GM18517 (cell line): ENCODE data around the gene FBN1.

Source experiments
- ATAC-seq: cut with Tn5 transposase; IDR thresholded peaks from one replicate; pipeline ENCODE4 v1.9.1; 2021; ENCODE audit warnings: mild to moderate bottlenecking, moderate library complexity; ENCODE audit not compliant: unreplicated experiment

FBN1 gene

DNA sequence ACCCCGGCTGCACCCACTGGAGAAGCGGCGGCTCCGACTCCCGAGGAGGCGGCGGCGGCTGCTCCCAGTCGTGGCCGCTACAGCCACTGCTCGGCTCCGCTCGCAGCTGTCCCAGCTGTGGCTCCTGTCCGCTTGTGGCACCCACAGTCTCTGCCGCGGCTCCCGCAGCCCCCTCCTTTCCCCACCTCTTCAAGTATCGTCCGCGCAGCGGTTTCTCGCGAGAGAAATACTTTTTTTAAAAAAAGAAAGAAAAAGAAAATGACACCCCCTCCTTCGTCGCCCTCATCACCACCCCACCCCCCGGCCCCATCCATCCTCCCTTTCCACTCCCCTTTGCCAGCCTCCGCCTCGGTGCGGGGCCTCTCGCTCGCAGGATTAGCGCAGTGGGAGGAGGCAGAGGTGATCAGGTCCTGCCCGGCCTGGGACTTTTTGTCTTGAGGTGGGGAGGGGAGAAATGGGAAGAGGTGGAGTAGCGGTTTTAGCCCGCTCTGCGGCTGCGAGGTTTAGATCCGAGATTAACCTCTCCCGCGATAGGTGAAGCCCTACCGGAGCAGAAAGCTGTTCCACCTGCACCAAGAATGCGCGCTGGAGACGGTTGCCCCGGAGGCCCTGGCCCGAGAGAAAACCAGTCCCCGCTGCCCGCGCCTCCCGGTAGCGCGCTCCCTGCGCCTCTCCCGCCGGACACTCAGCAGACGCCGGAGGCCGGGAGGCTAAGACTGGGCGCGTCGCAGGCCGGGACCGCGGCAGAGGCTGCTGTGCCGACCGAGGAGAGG is at the start of gene FBN1:
Gene FBN1 (minus strand): TSS at position 152 of the 773 bp plus-strand sequence. CDS start 940 bp downstream, outside the sequence.
- peak; percentile 50 for ATAC-seq

- no peak for ATAC-seq
Observed at GRCh38 chr15:48693484-48693883, 48.0 kb upstream of the FBN1 start.

- ATAC-seq, result no peak
Observed at GRCh38 chr15:48688493-48688892, 43.0 kb upstream of the FBN1 start.

- ATAC-seq, result no peak
Observed at GRCh38 chr15:48683991-48684765, 38.7 kb upstream of the FBN1 start.

- ATAC-seq, result no peak
Observed at GRCh38 chr15:48682942-48683651, 37.6 kb upstream of the FBN1 start.

GRCh38 chr15:48681353-48681752 is 35.8 kb upstream of the FBN1 start:
- ATAC-seq, result no peak

DNA sequence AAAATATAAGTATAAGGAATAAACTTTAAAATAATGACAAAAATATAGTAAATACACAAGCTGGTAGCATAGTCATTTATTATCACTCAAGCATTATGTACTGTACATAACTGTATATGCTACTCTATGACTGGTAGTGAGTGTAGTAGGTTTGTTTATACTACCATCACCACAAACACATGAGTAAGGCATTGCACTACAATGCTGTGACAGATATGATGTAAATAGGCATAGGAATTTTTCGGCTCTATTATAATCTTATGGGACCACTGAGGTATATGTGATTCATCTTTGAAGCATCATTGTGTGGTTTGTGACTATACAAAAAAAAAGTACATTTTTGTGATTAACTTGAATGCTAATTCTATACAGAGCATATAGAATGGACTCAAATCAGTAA is 35.3 kb upstream of the FBN1 start:
- no peak for ATAC-seq

GRCh38 chr15:48679952-48680351 is 34.4 kb upstream of the FBN1 start:
- ATAC-seq, result no peak

DNA sequence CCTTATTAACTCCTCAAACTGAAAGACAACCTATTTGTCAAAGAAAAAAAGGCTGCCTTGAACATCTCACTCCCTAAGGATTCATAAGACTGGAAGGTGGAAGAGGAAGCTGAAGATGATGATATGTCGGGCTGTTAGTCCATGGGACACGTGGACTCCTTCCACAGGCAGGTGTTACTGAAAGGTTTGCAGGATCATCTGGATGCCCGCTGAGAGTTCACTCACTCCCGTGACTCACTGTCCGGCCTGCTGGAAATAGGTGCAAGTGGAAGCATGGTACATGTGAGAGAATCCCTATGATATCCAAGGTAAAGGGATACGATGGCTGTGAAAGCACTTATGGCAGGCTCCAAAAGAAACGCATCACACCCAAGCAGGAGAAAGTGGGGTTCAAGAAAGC is 33.3 kb upstream of the FBN1 start:
- ATAC-seq, result no peak

DNA sequence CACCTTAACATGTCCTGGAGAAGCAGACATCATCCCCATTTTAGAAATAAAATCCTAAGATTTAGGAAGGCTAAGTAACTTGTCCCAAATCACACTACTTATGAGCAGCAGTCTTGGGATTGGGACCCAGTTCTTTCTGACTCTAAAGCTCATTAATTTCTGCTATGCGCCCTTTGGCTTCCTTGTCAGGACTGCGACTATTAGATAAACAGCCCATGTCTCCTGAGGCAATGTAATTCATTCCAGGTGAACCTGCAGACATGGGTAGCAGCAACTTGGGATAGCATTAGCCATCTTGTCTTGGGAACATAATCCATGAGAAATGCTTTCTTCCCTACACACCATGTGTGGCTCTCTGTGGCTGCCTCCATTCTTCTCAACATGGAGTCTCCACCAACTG is 32.3 kb upstream of the FBN1 start:
- no peak for ATAC-seq

- no peak for ATAC-seq
Observed at GRCh38 chr15:48675436-48675835, 29.9 kb upstream of the FBN1 start.

DNA sequence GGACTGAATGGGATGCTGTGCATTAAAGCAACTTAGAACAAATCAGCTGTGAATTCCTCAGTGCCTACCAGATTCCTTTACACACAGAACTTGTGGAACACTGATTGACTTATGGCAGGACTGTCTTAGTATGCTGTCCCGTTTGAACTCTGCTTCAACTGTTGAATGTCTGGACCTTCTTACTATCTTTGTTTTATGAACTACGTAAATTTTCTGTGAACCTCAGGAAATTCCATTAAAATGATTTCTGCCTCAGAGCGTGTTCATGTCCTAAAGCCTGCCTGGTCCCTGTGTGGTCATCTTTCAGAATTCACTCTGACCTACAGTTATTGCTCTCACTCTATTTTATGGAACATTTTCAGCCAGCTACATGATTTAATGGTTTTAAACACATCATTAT is 29.4 kb upstream of the FBN1 start:
- ATAC-seq, result no peak

- ATAC-seq, result no peak
Observed at GRCh38 chr15:48672206-48672605, 26.7 kb upstream of the FBN1 start.

DNA sequence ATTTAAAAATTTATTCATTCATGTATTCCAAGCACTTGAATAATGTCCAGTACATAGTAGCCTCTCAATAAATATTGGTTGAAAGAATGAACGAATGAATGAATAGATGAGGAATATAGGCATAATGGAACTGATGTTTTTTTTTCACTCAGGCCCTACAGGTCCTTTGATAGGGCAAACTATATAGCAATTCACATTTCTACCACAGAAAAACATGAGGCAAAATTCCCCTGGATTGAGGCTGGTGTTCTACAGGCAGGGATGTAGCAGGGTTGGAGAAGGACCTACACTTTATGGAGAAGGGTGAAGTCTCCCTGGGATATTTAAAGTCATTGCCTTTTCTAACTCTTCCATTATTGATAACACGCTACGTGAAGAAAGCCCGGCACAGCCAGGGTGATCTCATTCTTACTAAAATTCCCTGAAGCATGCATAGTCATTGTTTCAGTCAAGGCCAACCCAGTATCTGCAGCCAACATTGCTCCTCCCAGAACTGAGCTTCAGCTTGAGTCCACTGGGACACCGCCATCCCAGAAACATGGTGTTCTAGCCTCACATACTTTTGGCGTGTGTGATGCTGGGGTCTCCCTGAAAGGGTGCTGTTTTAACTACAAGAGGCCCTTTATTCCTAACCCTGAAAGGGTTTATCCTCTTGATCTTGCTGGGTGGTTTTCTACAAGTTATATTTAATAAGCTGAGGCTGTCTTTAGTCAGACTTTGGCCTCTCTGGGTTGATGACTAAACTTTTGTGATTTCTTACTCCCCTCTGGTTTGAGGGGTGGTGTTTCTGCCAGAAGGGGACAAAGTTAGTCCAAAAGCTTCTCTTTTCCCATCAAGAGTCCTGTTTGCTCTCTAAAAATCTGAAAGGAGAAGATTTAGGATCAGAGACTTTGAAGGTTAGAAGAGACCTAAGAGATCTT is 25.9 kb upstream of the FBN1 start:
- no peak for ATAC-seq

GRCh38 chr15:48667701-48668100 is 22.2 kb upstream of the FBN1 start:
- no peak for ATAC-seq

DNA sequence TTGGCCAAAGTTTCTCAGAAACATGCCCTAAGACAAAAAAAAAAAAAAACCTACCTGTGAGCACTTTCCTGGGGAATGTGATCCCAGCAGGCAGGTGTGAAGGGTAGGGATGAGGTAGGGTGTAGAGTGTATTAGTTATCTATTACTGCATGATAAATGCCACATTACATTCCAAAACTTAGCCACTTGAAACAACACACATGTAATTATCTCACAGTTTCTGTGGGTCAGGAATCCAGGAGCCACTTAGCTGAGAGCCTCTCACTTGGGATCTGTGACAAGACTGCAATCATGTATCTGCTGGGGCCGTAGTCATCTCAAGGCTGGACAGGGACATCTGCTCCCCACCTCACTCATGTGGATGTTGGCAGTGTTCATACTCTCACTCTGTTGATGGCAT is 18.9 kb upstream of the FBN1 start:
- no peak for ATAC-seq

DNA sequence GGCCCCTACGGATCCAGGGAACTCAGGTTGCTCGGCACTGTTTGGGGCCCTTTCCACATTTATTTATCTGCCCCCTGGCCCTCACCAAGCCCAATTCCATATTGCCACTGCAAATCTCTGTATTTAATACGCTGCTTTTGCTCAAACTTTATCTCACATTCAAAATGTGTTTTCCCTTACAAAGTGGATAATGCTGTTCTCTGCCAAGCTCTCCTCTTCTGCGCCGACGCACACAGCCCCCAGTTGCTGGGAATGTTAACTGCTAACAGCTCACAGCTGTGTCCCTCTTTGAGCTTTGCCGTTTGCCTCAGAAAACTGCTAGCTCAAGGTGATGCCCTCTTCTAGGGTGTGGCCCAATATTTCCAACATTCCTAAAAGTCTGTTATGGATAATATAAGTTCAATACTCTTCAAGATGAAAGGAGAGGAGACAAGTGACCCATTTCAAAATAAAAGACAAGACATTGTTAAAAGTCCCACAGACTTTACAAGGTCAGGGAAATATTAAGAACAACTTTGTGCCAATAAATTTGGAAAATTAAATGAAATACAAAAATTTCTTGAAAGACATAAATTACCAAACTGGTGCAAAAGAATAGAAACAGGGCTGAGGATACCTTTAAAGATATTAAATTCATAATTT is 12.6 kb upstream of the FBN1 start:
- ATAC-seq, result no peak

DNA sequence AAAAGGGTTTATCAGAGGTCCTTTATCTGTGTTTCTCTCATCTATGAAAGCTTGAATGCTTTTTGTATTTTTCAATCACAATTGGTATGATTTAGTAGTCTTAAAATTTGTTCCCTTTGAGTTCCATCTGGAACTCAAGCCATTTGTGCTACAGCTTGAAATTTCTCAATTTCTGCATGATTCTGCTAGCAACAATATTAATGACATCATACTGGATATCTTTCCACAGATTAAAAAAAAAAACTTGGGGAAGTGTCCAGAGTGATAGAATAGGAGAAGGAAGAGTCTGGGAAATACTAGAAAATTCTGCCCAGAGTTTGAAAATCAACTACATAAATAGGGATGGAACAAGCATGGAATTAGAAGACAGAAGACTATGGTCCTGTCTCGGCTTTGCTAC is 9.3 kb upstream of the FBN1 start:
- no peak for ATAC-seq

DNA sequence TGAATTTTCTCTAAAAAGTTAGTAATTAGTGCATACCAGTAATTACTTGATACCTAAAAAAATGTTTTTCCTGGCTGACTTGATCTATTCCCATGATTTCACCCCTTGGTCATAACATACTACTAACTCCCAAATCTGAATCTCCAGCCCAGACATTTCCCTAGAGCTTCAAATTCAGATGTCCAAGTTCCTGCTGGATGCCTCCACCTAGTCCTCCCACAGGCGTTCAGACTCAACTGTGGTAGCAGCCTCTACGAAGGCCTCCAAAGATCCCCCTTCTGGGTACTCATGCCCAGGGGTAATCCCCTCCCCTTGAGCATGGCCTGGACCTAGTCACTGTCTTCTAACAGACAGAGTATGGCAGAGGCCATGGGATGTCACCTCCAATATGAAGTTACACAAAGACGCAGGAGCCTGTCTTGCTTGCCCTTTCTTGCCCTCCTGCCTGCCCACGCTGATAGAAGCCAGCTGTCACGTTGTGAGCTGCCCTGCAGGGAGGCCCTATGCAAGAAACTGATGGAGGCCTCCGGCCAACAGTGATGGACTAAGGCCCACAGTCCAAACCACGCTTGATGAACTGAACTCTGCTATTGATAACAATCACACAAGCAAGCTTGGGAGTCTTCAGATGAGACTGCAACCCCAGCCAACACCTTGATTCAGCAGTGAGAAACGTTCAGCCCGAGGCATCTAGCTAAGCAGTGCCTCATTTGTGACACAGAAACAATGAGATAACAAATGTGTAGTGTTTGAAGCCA is 8.6 kb upstream of the FBN1 start:
- no peak for ATAC-seq
